ENCODE results near the gene MUS81.

Gene MUS81

DNA sequence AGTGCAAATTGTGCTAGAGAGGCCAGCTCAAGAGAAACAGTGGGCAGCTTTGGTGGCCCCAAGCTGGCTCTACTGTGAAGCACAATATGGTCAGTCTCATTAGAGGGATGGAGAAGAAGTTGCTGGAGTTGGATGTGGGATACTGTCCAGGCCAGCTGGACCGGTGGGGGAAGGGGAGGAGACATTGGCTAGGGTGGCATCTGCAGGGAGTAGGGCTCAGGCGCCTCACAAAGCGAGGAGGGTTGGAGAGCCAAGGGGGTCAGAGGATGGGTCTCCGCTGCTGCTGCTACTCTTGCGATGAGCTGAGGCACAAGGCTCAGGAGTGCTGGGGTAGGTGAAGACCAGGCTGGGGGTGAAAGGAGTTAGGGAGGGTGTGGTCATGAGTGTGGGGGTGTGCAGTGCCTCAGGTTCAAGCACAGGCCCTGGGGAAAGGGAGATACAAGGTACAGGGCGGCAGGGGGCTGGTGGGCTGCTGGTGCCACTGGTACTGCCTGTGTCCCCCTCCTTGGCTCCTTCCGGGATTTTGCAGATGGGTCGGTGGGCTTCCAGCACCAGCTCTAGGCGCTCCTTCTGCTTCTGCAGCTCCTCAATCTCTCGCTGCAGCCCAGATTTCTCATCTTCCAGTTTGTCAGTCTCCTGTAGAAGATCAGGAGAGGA lies 32.6 kb downstream of the MUS81 start:
- no peak for DNase-seq

DNA sequence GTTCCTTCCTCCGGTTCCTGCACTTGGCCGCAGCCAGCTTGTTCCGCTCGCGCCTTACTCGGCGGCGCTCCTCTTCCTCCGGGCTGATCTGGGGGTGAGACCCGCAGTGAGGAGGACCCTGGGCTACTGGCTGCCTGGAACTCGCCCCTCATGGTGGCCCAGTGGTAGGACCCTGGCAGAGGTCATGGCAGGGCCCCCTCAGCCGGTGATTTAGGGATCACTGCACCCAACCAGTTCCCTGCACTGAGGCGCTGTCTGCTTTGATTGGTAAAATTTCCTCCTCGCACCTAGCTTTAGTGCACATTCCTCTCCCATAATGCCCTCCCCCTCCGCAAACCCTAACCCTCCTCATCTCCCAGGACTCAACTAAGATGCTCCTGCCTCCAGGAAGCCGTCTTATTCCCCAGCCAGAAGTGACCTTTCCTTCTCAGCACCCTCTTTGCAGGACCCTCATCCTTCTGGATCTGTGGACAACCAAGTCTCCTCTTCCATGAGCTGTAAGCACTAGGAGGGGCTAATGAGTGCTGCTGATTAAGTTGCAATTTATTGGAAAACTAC lies 33.9 kb downstream of the MUS81 start:
- DNase-seq = no peak

DNA sequence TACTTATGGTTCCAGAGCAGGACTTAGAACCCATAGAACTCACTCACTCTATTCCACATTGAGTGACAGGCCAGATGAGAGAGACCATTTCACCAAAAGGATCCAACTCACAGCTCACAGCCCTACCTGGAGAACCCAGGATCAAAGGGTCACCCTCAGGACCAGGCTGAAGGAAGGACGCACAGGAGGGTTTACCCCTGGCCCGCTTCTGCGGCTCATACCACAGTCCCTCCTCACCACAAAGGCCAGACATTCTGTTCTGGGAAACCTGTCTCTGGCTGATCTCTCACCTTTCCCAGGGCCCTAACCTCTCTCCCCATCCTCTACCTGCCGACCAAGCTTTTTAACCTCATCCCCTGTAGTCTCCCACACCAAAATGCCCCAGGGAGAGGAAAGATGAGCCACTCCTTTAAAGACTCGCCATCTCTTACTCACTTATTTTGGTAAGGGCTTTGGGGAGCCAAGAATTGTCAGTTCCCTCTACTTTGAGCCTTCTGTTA lies 35.3 kb downstream of the MUS81 start:
- DNase-seq = no peak

DNA sequence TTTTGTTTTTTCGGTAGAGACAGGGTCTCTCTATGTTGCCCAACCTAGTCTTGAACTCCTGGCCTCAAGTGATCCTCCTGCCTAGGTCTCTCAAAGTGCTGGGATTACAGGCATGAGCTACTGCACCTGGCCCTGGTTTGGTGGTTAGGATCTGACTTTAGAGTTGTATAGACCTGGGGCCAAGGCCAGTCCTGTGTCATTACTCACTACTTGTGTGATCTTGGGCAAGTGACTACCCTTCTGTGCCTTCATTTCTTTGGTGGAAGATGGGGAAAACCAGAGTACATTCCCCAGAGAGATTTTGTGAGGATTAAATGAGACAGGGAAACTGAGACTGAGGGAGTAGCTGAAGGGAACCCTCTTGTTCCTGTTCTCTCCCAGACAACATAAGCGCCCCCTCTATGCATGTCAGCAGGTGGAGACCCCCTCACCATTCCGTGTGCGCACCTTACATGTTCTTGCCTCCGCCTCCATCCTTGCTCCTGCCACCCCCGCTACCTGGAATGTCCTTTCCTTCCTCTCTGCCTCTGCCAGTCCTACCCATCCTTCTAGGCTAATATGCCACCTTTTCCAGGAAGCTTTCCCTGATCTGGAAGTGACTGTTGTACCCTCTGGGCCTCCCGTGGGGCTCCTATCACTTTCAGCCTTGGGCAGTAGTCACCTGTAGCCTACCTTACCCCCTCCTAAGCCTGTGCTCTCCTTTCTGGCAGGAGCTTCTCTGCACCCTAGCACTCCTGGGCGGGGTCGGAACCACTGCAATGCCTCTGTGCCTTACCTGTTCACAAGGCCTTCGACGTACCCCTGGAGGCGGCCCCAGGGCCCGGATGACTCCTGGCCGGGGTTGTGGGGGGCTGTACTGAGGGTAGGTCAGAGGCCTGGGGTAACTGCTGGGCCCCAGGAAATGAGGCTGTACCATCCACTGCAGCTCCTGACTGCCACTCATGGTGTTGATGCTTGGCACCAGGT lies 36.1 kb downstream of the MUS81 start:
- DNase-seq = no peak

DNA sequence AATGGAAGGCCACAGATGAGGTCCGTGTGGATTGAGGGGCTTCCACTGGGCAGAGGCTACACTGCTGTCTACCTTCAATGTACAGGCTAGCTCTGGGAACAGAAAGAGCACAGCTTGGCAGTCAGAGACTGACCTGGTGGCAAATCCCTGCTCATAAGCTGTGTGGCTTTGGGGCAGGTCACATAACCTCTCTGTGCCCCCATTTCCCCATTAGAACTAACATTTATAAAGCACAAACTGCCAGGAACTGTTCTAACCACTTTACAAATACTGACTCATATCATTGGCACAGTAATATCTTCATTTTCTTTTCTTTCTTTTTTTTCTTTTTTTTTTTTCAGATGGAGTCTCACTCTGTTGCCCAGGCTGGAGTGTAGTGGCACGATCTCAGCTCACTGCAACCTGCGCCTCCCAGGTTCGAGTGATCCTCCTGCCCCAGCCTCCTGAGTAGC lies 36.8 kb downstream of the MUS81 start:
- DNase-seq = no peak

DNA sequence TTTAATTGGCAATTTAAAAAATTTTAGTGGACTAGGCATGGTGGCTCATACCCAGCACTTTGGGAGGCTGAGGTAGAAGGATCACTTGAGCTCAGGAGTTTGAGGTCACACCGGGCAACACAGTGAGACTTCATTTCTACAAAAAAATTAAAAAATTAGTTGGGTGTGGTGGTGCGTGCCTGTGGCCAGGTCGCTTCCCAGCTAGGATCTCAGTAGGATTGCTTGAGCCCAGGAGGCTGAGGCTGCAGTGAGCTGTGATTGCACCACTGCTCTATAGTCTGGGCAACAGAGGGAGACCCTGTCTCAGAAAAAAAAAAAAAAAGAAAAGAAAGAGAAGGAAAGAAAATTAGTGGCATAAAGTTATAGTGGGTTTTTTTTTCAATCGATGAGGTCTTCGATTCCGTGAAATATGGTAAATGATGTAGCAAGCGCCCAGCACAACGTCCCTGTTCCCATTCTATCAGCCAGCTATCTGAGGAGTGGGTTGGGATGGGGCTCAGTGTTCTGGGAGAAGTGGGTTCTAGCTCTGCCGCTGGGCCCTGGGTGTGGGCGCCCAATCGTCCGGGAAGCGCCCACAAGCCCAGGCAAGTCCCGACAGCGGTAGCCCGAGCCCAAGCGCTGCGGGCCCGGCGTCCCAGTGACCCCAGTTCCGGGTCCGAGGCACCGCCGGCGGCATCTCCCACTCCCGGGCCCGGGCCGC lies 38.6 kb downstream of the MUS81 start:
- no peak for DNase-seq

DNA sequence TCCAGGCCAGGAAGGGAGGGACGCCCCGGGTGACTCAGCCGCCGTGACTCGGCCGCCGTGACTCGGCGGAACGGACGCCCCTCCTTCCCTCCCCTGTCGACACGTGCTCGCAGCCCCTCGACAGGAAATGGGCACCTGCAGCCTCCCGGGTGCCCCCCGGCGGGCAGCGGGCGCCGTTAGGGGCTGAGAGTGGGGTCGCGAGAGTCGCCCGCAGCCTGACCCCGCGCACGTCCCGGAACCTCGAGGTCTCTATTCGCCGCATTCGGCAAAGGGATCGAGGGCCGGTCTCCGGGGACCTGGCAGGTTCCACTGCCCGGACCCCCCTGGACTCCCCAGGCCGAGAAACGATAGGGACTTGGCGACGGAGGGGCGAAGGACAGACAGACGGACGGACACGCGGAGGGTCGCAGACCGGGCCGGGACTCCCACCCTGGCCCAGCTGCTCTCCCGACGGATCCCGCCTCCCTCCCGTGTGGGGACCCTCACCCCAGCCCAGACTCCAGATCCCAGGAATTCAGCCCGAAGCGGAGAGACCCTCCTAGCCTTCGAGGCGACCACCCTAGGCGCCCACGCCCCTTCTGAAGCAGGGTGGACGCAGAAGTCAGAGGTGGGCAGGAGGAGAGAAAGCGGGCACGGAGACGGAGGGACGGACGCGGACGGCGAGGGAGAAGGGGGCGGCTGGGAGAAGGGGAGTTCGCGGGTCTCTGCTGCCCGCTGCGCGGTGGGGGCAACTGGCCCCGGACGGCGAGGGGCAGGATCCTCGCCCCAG lies 39.3 kb downstream of the MUS81 start:
- DNase-seq = peak; percentile 79

DNA sequence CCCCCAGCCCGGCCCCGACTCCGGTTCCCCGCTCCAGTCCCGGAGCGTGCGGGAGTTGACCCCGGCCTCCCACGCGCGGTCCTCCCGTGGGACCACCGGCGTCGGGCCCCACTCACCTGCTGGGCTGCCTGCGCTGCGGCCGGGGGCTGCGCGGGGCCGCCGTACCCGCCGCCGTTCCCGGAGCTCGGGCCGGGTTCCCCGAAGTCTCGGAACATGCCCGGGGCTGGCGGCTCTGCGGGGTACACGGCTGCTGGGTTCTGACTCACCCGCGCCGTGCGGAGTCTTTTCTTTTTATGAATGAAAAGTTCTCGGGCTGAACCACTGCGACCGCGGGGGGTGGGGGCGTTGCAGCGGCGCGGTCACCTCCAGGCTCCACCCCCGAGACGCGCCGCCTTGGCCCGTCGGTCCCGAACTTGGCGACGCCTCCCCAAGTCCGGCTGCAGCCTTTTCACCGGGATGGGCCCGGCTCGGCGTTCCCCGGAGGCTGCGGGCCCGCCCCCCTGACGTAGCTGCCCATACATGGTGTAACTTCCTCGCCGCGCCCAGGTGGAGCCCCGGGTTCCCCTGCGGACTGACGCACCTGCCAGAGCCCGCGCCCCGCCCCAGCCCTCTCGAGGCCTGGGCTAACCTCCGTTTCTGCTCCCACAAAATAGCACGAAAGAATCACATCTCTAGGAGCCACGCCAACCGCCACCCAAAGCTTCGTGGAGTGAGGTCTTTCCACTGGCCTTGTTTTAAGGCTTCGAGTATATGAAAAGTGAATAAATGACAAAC lies 40.1 kb downstream of the MUS81 start, which contains the start of gene FOSL1:
Gene FOSL1, minus strand, starts transcription at position 264 of the 774 bp plus-strand sequence. Its CDS starts 49 bp downstream, at position 215.
- DNase-seq = peak; percentile 95

DNA sequence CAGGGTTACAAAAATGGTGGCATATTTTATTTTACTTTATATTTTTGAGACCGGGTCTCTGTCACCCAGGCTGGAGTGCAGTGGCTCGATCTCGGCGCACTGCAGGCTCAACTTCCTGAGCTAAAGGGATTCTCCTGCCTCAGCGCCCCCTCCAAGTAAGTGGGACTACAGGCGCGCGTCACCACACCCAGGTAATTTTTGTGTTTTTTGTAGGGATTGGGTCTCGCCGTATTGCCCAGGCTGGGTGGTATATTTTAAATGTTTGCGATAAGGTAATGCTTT lies 40.6 kb downstream of the MUS81 start:
- no peak for DNase-seq

DNA sequence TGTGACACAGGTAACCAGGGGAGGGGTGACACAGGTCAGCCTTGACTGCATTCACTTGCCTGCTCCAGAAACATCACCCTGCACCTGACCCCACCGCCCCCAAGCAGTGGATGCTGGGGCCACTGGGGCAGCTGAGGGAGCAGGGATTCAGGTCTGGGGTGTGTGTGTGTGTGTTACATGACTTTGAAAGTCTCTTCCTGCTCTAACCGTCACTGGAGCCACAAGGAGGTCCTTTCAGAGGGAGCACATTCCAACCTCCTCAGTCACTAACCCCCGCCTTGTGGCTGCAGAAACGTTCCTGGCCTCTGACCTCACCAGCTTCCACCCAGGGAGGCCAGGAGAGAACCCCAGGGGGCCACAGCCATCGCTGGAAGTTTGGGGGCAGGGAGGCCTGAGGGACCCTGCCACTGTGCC lies 42.8 kb downstream of the MUS81 start:
- DNase-seq = peak; percentile 91

DNA sequence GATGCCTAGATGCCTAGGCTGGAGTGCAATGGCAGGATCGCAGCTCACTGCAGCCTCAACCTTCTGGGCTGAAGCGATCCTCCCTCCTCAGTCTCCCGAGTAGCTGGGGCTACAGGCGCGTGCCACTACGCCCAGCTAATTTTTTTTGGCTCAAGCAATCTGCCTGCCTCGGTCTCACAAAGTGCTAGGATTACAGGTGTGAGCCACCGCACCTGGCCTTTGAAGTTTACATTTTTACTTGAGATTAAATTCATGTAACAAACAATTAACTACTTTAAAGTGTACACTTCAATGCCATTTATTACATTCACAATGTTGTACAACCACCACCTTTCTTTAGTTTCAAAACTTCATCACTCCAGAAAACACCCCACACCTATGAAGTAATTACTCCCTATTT lies 43.5 kb downstream of the MUS81 start:
- no peak for DNase-seq

DNA sequence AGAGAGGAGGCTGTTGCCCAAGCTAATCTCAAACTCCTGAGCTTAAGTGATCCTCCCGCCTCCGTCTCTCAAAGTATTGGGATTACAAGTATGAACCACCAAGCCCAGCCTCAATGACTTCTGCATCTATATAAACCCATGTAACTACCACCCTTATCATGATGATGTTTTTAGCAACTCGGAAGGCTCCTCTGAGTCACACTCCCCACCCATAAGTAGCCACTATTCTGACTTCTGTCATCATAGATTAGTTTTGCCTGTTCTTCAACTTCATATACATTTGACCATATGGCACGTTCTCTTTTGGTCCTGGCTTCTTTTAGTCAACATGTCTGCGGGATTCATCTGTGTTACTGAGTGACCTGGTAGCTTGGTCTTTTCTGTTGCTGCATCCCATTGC lies 46.4 kb downstream of the MUS81 start:
- no peak for DNase-seq

DNA sequence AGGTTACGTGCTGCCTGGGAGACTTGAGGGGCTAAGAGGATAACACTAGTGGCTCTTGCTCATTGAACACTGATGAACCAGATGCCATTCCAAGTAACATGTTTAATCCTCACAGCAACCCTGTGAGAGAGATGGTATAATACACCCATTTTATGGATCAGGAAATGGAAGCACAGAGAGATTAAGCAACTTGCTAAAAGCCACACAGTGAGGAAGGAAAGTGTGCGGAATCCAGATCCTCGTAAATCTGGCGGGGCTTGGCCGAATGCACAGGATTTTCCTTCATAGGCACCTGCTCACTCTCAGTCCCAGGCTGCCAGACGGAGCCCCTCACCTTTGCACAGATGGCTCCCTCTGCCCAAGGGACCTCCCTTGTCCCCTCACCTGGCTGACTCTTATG lies 47.6 kb downstream of the MUS81 start:
- no peak for DNase-seq

DNA sequence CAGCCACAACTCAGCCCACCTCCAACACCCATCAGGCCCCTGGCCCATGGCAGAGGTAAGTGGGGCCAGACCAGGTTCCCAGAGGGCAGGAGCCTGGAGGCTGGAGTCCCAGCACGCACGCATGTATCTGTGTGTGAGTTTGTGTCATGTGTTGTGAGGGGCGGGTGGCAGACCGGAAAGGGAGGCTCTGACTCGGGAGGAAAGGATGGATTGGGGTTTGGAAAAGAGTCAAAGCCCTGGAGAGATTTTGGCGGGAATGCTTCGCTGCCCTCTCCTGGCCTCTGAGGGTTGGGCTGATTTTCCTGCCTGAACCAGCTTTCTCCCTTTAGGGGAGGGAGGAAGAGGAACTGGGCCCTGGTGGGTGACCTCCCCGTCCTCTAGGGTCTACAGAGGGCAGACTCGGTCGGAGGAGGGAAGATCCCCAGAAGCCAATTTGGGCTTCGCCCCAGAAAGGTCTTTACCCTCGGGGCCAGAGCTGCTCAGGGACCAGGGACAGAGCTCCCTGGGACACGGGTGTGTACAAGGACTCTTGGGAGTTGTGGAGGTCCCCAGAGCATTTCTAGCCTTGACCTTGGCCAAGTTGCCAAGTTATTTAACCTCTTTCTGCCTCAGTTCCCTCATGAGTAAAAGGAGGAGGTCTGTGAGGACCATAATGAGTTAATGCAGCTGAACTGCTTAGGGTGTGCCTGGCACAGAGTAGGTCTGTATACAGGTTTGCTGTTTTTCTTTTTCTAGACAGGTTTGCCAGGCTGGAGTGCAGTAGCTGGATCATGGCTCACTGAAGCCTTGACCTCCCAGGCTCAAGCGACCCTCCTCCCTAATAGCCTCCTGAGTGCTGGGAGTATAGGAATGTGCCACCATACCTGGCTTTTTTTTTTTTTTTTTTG lies 51.7 kb downstream of the MUS81 start:
- peak; percentile 89 for DNase-seq

DNA sequence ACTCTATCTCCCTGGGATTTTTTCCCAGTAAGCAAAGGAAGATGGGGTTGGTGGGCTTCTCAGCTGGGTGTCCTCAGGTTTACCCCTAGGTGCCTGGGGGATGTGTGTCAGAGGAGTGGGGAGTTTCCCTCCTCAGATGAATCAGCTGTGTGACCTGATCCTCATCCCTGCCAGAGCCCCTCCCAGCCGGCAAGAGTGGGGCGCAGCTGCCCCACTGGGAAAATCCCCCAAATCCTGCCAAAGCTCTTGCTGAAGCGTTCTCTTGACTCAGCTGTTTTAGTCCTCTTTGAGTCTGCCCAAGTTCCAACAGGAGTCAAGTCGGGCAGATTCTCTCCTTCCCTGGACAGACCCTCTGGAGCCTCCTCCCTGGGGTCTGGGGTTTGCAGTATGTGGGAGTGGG lies 52.6 kb downstream of the MUS81 start:
- peak; percentile 66 for DNase-seq

DNA sequence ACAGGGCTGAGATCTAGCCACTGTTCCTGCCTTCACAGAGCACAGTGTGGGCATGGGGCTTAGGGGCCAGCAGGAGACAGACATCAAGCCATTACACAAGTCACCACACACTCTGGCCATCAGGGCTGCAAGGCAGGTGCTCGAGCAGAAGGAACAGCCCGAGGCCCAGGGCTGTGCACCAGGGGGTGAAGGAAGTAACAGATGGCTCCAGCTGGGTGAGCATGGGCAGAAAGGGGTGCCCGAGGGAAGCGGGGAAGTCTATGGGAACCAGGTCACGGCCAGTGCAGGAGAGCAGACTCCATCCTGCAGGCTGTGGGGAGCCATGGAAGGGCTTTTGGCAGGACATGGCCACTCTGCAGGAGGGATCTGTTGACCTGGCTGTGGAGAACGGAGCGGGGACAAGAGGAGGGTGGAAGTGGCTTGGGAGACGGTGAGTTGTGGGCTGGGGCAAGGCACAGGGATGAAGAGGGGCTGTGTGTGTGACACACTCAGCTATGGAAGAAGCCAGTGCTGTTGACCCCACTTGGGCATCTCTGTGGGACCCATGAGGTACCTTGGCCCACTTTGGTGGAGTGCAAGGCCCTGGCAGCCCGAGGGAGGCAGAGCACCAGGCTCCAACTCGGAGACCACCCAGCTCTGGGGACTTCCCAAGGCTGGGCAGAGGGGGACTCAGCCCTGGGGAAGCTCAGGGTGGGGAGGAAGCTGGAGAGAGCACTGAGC lies 55.0 kb downstream of the MUS81 start:
- no peak for DNase-seq

DNA sequence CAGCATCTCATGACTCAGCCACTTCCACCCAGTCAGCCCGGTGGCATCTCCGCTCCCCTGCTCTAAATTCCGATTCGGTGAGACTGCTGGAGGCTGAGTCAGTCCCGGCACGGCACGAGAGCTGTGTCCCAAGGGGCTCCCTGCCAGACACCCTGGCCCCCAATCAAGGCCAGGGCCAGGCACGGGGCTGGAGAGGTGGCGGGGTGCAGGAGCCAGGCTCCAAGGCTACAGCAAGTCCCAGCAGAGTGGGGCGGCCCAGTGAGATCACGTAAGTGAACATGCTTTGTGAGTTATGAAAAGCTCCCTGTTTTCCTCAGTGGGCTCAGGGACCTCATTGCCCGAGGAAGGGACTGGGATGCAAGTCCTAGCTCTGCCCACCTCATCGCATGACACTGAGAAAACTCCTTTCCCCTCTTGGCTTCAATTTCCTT lies 55.6 kb downstream of the MUS81 start:
- DNase-seq = peak; percentile 98

Measured in fibroblast of skin of abdomen (primary cell).